Glomerular visceral epithelial cell (primary cell): ENCODE results near the gene ARHGAP15.

Experiments
- DNase-seq: peaks from one replicate; pipeline ENCODE4 v3.0.0-alpha.2; 2016; ENCODE audit errors: extremely low spot score

Gene ARHGAP15

GRCh38 chr2:143719406-143719805, 590.2 kb downstream of the ARHGAP15 start:
- DNase-seq = no peak

DNA sequence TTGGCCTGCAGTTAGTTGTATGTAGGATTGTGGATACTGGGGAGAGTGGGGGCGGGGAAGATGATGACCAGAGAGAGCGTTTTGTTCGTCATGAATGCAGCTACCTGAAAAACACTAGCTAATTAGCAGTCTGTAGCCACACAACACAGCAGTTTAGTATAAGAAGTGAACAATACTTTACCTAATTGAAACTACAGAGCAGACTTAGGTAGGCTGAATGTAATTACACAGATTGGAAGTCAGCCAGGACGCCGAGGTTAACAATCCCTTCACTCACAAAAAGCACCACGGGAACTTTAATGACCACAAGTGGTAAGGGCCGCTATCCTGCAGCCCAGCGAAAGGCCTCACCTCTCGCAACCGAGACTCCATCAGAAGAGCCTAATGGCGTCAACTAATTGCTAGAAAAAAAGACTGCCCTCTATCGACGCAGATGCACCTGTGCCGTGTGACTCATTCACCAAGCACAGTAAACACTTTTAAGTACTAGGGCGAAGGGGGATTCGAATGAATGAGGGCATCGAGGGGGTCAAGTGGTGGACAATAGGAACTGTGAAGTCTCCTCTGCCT, 591.0 kb downstream of the ARHGAP15 start:
- no peak for DNase-seq

- DNase-seq = no peak
Observed at GRCh38 chr2:143725400-143725799, 596.2 kb downstream of the ARHGAP15 start.

GRCh38 chr2:143726151-143726845, 597.1 kb downstream of the ARHGAP15 start:
- no peak for DNase-seq

- DNase-seq = no peak
Observed at GRCh38 chr2:143728498-143728897, 599.3 kb downstream of the ARHGAP15 start.

DNA sequence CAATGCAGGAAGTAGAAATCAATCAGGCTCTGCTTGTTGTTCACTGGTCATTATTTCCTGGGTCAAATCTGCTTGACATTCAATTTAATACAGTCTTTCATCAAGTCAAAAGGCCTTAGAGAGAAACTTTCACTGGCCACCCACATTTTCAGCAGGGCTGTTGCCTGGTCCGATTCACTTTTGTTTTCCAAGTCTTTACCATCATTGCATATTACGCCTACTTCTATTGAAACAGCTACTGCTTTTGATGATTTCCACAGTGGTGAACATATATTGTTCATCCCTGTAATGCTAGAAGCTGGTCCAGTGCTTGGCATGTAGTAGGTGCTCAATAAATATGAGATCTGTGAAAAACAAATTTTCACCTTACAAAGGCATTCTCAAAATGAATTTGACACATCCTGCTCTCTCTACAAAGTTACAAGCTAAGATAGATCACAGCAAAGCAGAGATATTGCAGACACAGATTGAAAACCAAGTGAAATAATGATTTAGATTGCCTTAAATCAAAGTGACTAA, 600.1 kb downstream of the ARHGAP15 start:
- no peak for DNase-seq

DNA sequence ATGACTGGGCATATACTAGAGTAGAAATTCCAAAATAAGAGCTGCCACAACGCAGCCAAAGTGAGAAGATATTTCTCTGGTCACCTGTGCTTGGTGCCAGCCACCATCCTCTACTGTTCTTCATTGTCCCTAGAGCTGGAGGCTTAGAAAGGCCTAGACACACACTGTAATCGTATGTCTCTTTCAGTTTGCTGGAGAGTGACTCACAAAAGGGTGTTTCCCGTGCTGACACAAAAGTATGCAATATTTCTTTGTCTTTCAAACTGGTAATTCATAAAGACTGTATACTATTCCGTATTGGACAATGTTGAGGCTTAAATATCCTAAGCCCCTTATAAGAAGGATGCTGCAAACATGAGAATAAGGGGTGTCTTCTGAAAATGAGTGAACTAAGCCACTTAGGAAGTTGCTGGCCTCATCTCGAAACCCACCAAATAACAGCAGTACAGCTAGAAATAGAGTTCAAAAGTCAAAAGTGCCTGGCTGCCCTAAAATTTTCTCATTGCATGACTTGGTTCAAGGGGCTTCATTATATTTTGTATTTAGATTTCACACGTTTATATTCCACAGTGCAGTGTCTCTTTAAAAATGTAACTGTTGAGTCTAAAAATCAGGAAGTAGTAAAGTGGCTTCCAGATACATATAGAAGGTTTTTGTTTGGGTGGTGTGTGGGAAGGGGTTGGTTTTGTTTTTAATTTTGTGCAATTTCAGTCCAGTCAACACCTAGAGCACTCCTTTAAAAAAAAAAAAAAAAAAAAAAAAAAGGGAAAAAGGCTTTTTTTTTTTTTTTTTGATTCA, 601.1 kb downstream of the ARHGAP15 start:
- DNase-seq = peak; percentile 14

GRCh38 chr2:143730953-143731260, 601.7 kb downstream of the ARHGAP15 start:
- peak; percentile 46 for DNase-seq

GRCh38 chr2:143732076-143732475, 602.9 kb downstream of the ARHGAP15 start:
- DNase-seq = peak; percentile 68

- DNase-seq = no peak
Observed at GRCh38 chr2:143732871-143733270, 603.7 kb downstream of the ARHGAP15 start.

DNA sequence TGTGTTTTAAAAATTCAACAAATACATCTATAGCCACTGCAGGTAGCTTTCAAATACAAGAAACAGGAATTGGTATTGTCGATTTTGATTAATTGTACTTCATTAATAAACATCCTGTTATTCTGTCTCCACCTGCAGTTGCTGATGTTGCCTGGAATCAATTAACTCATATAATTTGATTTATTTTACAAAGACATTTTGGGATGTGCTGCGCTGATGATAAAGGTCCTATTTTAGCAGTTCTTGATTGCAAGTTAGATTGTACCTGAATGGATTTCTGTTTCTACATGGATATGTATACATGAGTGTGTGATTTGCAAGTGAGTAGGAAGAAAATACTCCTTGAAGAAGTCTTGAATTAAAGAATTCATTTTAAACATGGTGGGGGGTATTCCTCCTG, 605.3 kb downstream of the ARHGAP15 start:
- DNase-seq = no peak

GRCh38 chr2:143736904-143737303, 607.7 kb downstream of the ARHGAP15 start:
- no peak for DNase-seq

- no peak for DNase-seq
Observed at GRCh38 chr2:143740431-143740830, 611.2 kb downstream of the ARHGAP15 start.

DNA sequence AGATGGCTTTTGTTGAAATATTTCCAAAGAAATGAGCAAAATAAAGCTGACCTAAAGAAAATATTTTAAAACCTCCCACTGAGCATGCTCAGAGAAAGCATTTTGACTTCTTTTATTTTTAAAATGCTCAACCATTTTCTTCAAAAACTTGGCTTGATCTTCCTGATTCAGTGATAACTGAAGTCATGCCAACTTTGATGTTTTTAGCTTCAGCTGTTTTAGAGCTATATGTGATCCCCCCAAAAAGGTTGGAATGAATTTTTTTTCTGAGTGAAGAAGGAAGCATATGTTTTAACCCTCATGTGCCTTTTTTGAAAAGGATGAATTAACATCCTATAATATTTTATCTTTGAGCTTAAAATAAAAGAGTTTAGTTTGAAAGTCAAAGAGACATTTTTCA, 612.0 kb downstream of the ARHGAP15 start:
- DNase-seq = no peak

DNA sequence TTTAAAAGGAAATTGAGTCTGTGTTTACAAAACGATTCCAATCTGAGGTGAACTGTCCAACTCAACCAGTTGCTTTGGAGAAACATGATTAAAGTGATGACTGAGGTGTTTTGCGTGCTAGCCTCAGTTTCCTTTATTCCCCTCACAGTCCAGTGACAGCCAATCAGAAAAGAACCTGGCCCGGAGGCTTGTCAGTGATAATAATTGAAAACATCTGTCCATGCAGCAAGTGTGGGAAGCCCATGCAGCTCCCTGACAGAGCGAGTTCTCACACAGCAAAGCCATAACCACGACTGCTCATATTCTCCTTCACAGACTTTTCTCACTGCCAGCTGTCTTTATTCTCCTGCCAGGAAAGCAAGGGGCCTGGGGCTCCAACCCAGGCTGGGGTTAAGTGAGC, 613.4 kb downstream of the ARHGAP15 start:
- no peak for DNase-seq

GRCh38 chr2:143744114-143744513, 614.9 kb downstream of the ARHGAP15 start:
- no peak for DNase-seq

DNA sequence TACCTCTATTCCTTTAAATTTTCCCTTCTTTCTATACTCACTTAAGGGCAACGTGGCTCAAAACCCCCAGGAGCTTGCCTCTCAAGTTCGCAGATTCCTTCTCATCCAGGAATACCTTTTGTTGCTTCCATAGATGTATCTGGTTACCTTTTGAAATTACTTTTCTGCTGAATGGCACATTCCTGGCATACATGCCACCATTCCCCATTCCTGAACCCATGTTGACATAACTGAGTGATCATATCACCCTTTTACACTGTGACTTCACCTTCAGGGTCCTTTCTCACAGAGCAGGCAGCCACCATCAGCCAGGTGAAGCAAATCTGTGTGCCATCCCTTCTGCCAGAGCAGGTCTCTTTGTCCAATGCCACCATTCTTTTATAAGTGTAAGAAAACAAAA, 615.8 kb downstream of the ARHGAP15 start:
- DNase-seq = peak; percentile 19

DNA sequence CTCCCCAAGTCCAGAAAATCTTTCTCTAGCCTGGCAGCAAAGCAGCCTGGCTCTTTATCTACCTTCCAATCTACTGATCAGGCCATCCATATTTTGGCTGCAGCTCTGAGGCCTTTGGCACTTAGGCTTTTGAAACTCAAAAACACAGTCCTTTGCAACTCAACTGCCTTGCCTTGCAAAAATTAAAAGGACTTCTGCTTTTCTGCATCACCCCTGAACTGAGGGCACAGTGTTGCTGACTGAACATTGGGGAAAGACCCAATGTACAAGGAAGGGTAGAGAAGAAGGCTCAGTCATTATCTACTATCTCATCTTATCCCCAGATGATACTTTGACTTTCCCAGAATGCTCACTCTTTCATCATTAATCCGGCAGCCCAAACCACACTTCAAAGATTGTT, 625.5 kb downstream of the ARHGAP15 start:
- DNase-seq = no peak

GRCh38 chr2:143758629-143759330, 629.6 kb downstream of the ARHGAP15 start:
- DNase-seq = no peak

DNA sequence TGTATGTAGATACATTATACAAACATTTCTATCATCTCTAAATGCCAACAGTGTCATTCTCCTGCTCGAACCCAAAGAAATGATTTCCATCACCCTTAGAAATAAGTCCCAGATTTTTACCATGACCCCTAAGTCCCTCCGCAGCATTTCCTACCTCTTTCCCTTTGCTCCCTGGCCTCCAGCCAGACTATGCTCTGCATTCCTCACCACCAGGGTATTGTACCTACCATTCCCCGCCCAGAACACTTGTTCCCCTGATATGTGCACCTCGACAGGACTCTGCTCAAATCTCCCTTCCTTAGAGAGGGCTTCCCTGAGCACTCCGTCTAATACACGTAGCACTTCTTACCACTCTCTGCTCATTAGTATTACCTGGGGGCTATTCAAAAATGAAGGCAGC, 630.2 kb downstream of the ARHGAP15 start:
- DNase-seq = no peak

GRCh38 chr2:143762176-143762928, 633.1 kb downstream of the ARHGAP15 start:
- DNase-seq = no peak

- DNase-seq = no peak
Observed at GRCh38 chr2:143764261-143764660, 635.0 kb downstream of the ARHGAP15 start.
